ENCODE results near the gene TPO. TPM values are rescaled to one million over a fixed set of nuclear protein-coding genes. Genes with fewer than 3 reads are reported as not detected.

The TPO gene
- polyA plus RNA-seq, 1 donor from 2014 or later: not detected

- no peak overlapping the region for H3K4me3 ChIP-seq (ENCODE audit: low read length)
- H3K27me3 ChIP-seq (ENCODE audit: insufficient read depth, low read depth, low read length): no peaks in the 10 kb centered on the region
- no peak overlapping the region for H3K27ac ChIP-seq (ENCODE audit: low read length)
- no peak overlapping the region for H3K9ac ChIP-seq (ENCODE audit: low read length)
- H3K4me2 ChIP-seq (ENCODE audit: low read length): no peak overlapping the region
- H3K9me3 ChIP-seq (ENCODE audit: low read length): no peaks in the 10 kb centered on the region
- H3F3A ChIP-seq (ENCODE audit: insufficient read depth, low read length, poor library complexity, severe bottlenecking): no peaks in the 10 kb centered on the region
- no peaks in the 10 kb centered on the region for H4K20me1 ChIP-seq (ENCODE audit: insufficient read depth)
- no peaks in the 10 kb centered on the region for H3K36me3 ChIP-seq (ENCODE audit: insufficient read depth, low read length)
- no peak for TF ChIP-seq REST (IDR thresholded peaks at IDR 0.05; ENCODE audit: borderline replicate concordance)
- H3K79me2 ChIP-seq (replicated peaks; ENCODE audit: insufficient read depth, low read length): no peaks in the 10 kb centered on the region
- no peaks in the 10 kb centered on the region for H3K9me2 ChIP-seq (ENCODE audit: insufficient read depth, low read length)
- no peak overlapping the region for H2AFZ ChIP-seq (ENCODE audit: low read depth, low read length)
Measured at GRCh38 chr2:1542971-1543370, 129.7 kb downstream of the TPO start.

- Histone ChIP-seq H3K27ac (ENCODE audit: low read length) (no peak overlapping the region), H2AFZ (ENCODE audit: low read depth, low read length) (no peak overlapping the region)
- TF ChIP-seq MXI1 (conservative IDR thresholded peaks at IDR 0.05; ENCODE audit: poor library complexity, severe bottlenecking): no peak
Measured at GRCh38 chr2:1543776-1544477, 130.7 kb downstream of the TPO start.

GRCh38 chr2:1544478-1545069, 131.3 kb downstream of the TPO start:
- no peaks in the 10 kb centered on the region for H3K9me2 ChIP-seq (ENCODE audit: insufficient read depth, low read length)
- H3K9ac ChIP-seq (ENCODE audit: low read length): no peak overlapping the region
- H3K27me3 ChIP-seq (ENCODE audit: insufficient read depth, low read depth, low read length): no peaks in the 10 kb centered on the region
- no peaks in the 10 kb centered on the region for H4K20me1 ChIP-seq (ENCODE audit: insufficient read depth)
- H3K79me2 ChIP-seq (replicated peaks; ENCODE audit: insufficient read depth, low read length): no peaks in the 10 kb centered on the region
- H3K4me3 ChIP-seq (ENCODE audit: low read length): no peak overlapping the region
- no peaks in the 10 kb centered on the region for H3F3A ChIP-seq (ENCODE audit: insufficient read depth, low read length, poor library complexity, severe bottlenecking)
- no peaks in the 10 kb centered on the region for H3K9me3 ChIP-seq (ENCODE audit: low read length)
- no peak overlapping the region for H2AFZ ChIP-seq (ENCODE audit: low read depth, low read length)
- H3K36me3 ChIP-seq (ENCODE audit: insufficient read depth, low read length): no peaks in the 10 kb centered on the region
- TF ChIP-seq REST (IDR thresholded peaks at IDR 0.05; ENCODE audit: borderline replicate concordance): no peak
- TF ChIP-seq EP300 (conservative IDR thresholded peaks at IDR 0.05; ENCODE audit: poor library complexity, severe bottlenecking): no peak
- no peak for TF ChIP-seq CTCF (IDR thresholded peaks at IDR 0.05; ENCODE audit: poor library complexity, severe bottlenecking)
- TF ChIP-seq SMC3 (conservative IDR thresholded peaks at IDR 0.05; ENCODE audit: poor library complexity): no peak
- no peak for TF ChIP-seq TAF1 (IDR thresholded peaks at IDR 0.05; ENCODE audit: low read depth)
- TF ChIP-seq MXI1 (conservative IDR thresholded peaks at IDR 0.05; ENCODE audit: poor library complexity, severe bottlenecking): no peak
- no peak for TF ChIP-seq RAD21 (conservative IDR thresholded peaks at IDR 0.05)
- no peak for TF ChIP-seq EZH2 (IDR thresholded peaks at IDR 0.05; ENCODE audit: borderline replicate concordance, insufficient read depth, low read length, poor library complexity, severe bottlenecking)
- no peak for TF ChIP-seq POLR2AphosphoS5 (IDR thresholded peaks at IDR 0.05)
- H3K4me2 ChIP-seq (ENCODE audit: low read length): no peak overlapping the region
- no peak overlapping the region for H3K27ac ChIP-seq (ENCODE audit: low read length)

More at GRCh38 chr2:1543776-1544477, 130.7 kb downstream of the TPO start:
- no peaks in the 10 kb centered on the region for H3K36me3 ChIP-seq (ENCODE audit: insufficient read depth, low read length)
- H3K79me2 ChIP-seq (replicated peaks; ENCODE audit: insufficient read depth, low read length): no peaks in the 10 kb centered on the region
- no peak overlapping the region for H3K4me2 ChIP-seq (ENCODE audit: low read length)
- H3K9me2 ChIP-seq (ENCODE audit: insufficient read depth, low read length): no peaks in the 10 kb centered on the region
- H3K27me3 ChIP-seq (ENCODE audit: insufficient read depth, low read depth, low read length): no peaks in the 10 kb centered on the region
- no peaks in the 10 kb centered on the region for H3K9me3 ChIP-seq (ENCODE audit: low read length)
- H4K20me1 ChIP-seq (ENCODE audit: insufficient read depth): no peaks in the 10 kb centered on the region
- no peak overlapping the region for H3K9ac ChIP-seq (ENCODE audit: low read length)
- no peak overlapping the region for H3K4me3 ChIP-seq (ENCODE audit: low read length)
- no peaks in the 10 kb centered on the region for H3F3A ChIP-seq (ENCODE audit: insufficient read depth, low read length, poor library complexity, severe bottlenecking)
